SH-SY5Y (cell line): ENCODE measurements around the gene MAPK8IP2.

Experiments
- GATA2 ChIP-seq: IDR thresholded peaks from 2 replicates; pipeline ENCODE4 v1.6.1; 2011; ENCODE audit warnings: mild to moderate bottlenecking, low read depth, low read length
- GATA3 ChIP-seq: IDR thresholded peaks from 2 replicates; pipeline ENCODE4 v1.6.1; 2011; ENCODE audit warnings: low read depth, mild to moderate bottlenecking, low read length, moderate library complexity

GRCh38 chr22:50579752-50580151 lies 20.8 kb upstream of the MAPK8IP2 start:
- TF ChIP-seq GATA2 (no peak), GATA3 (no peak)
